Panc1 (cell line): Measurements from ENCODE around the gene CIROP. TPM values are rescaled to one million over a fixed set of nuclear protein-coding genes. Genes with fewer than 3 reads are reported as not detected.

ENCODE experiments used
- ATAC-seq: fragments of 200-7000 bp; cut with Tn5 transposase; 2 replicates; pipeline ENCODE4 v1.9.1; 2020; ENCODE audit warnings: mild to moderate bottlenecking, moderate library complexity
- BruUV-seq: library from RNA; stranded (reverse); fragments of 400-500 nt; replicated peaks from 2 replicates; lab custom pipeline; 2021; lab: Mats Ljungman, UMichigan
- CTCF ChIA-PET: fragments of 300-600 bp; sonication (Branson Sonifier 250); formaldehyde crosslinking; loops from one replicate; lab custom pipeline; 2022; ENCODE audit warnings: antibody characterized with exemption; lab: Charles Lee
- POLR2A ChIA-PET: fragments of 300-600 bp; sonication (Branson Sonifier 250); formaldehyde crosslinking; loops from one replicate; lab custom pipeline; 2022; ENCODE audit warnings: antibody characterized with exemption; lab: Charles Lee
- DNase-seq: peaks from one replicate; pipeline ENCODE4 v3.0.0-alpha.2; 2010; ENCODE audit warnings: low read depth, low spot score
- H3K27ac ChIP-seq: 2 replicates; pipeline ENCODE4 v1.5.1; 2011; ENCODE audit warnings: mild to moderate bottlenecking, low read length, inconsistent platforms
- H3K27me3 ChIP-seq: fragments of 200-500 bp; sonication (Bioruptor generic); 2 replicates; pipeline ENCODE4 v1.6.0; 2014; ENCODE audit warnings: low read length, inconsistent platforms; ENCODE audit not compliant: control insufficient read depth, insufficient read depth
- H3K36me3 ChIP-seq: fragments of 200-500 bp; sonication (Bioruptor generic); 2 replicates; pipeline ENCODE4 v1.5.1; 2014; ENCODE audit warnings: inconsistent platforms, mild to moderate bottlenecking, low read length, moderate library complexity; ENCODE audit not compliant: control insufficient read depth, insufficient read depth
- H3K4me1 ChIP-seq: 2 replicates; pipeline ENCODE4 v1.5.1; 2011; ENCODE audit warnings: inconsistent platforms, mild to moderate bottlenecking, low read length, moderate library complexity; ENCODE audit not compliant: control insufficient read depth, insufficient read depth
- H3K4me3 ChIP-seq, 2 experiments: 2 replicates each; pipeline ENCODE4 v1.5.1; 2011 to 2012; ENCODE audit warnings: low read depth in 2 of 2, low read length in 2 of 2, mild to moderate bottlenecking in 2 of 2, inconsistent platforms in 1 of 2, moderate library complexity in 1 of 2
- H3K9me3 ChIP-seq: fragments of 200-500 bp; sonication (Bioruptor generic); 2 replicates; pipeline ENCODE4 v1.5.1; 2014; ENCODE audit warnings: low read depth, mild to moderate bottlenecking, inconsistent platforms, low read length, moderate library complexity; ENCODE audit not compliant: control insufficient read depth, insufficient read depth
- CTCF ChIP-seq: fragments of 450-650 bp; IDR thresholded peaks from 2 replicates; pipeline ENCODE4 v1.5.1; 2017; ENCODE audit warnings: mild to moderate bottlenecking
- POLR2AphosphoS5 ChIP-seq: IDR thresholded peaks from 2 replicates; pipeline ENCODE4 v1.6.1; 2012; ENCODE audit warnings: mild to moderate bottlenecking, low read depth, low read length, moderate library complexity
- REST ChIP-seq, 2 experiments: IDR thresholded peaks; 2 replicates each; pipeline ENCODE4 v1.6.1; 2011 to 2012; ENCODE audit warnings: low read depth in 2 of 2, control low read depth in 1 of 2, low read length in 1 of 2, mild to moderate bottlenecking in 1 of 2, moderate library complexity in 1 of 2; ENCODE audit not compliant: insufficient read depth in 1 of 2
- TCF7L2 ChIP-seq: IDR thresholded peaks from 2 replicates; pipeline ENCODE4 v1.6.1; 2011; ENCODE audit warnings: mild to moderate bottlenecking, low read depth, low read length, inconsistent platforms
- in situ Hi-C: cut with HindIII; loops from 2 replicates; pipeline ENCODE4 v1.10.0; 2016; ENCODE audit warnings: low sequenced_read_pairs, low pct_unique_long_range_greater_than_20kb
- intact Hi-C: fragments of 100-400 bp; cut with micrococcal nuclease; formaldehyde crosslinking; loops from one replicate; pipeline ENCODE4 v1.10.0; 2022; ENCODE audit not compliant: unreplicated experiment
- total RNA-seq: library from RNA; stranded (reverse); gene quantifications from one replicate; pipeline ENCODE4 v1.2.1, GENCODE V29; 2021; ENCODE audit not compliant: unreplicated experiment

CIROP gene
- total RNA-seq, 1 experiment from 2014 or later, result not detected

- ChIA-PET POLR2A (no interaction called here), CTCF (interaction anchor here (1.0 to 2.2 kb wide), 3 partner anchors 9 to 65 kb away, joined by 3 to 21 read pairs (median 15); partner anchors contain the start of gene PSMB11)
- in situ Hi-C loops, result no loop called here
- TF ChIP-seq TCF7L2 (no peak), CTCF (no peak), POLR2AphosphoS5 (no peak), REST (IDR thresholded peaks at IDR 0.05; ENCODE audit: insufficient read depth in 1 of 2, low read depth in 2 of 2, low read length in 1 of 2) (no peak)
- DNase-seq (no peak), ATAC-seq (no peak)
- Histone ChIP-seq H3K36me3 (no peaks in the 10 kb centered on the region), H3K27ac (no peak overlapping the region), H3K27me3 (no peaks in the 10 kb centered on the region), H3K4me1 (no peaks in the 10 kb centered on the region; the same call in 1 of the 2 replicates), H3K9me3 (no peaks in the 10 kb centered on the region), H3K4me3 (no peak overlapping the region)
- no TSS peak for BruUV-seq
- intact Hi-C loops, result no loop called here
Measured at GRCh38 chr14:23051141-23052057, 53.4 kb downstream of the CIROP start.

Other genes starting within 250 kb of the CIROP start
- gene LRP10, start 233.2 kb downstream of the CIROP start, total RNA-seq, result 78.3 TPM
- 0.18 TPM for gene REM2, start 221.8 kb downstream of the CIROP start, total RNA-seq
- gene RBM23, start 185.8 kb downstream of the CIROP start, total RNA-seq, result 47.2 TPM
- 108 TPM for gene PRMT5, start 175.6 kb downstream of the CIROP start, total RNA-seq
- gene HAUS4, start 147.9 kb downstream of the CIROP start, total RNA-seq, result 25.7 TPM
- gene AJUBA, start 122.4 kb downstream of the CIROP start, total RNA-seq, result 50.2 TPM
- gene C14orf93, start 94.8 kb downstream of the CIROP start, total RNA-seq, result 5.6 TPM
- 149 TPM for gene PSMB5, start 70.1 kb downstream of the CIROP start, total RNA-seq
- gene PSMB11, start 62.8 kb downstream of the CIROP start, total RNA-seq, result not detected
- 9.0 TPM for gene CDH24, start 47.5 kb downstream of the CIROP start, total RNA-seq
- 162 TPM for gene ACIN1, start 9.9 kb downstream of the CIROP start, total RNA-seq
- 39.6 TPM for gene C14orf119, start 9.5 kb downstream of the CIROP start, total RNA-seq
- not detected for gene CEBPE, start 14.3 kb upstream of the CIROP start, total RNA-seq
- gene SLC7A8, start 78.7 kb upstream of the CIROP start, total RNA-seq, result 0.90 TPM
- gene RNF212B, start 132.9 kb upstream of the CIROP start, total RNA-seq, result not detected
- gene HOMEZ, start 181.1 kb upstream of the CIROP start, total RNA-seq, result 7.6 TPM
- 8.8 TPM for gene PPP1R3E, start 197.9 kb upstream of the CIROP start, total RNA-seq
- 18.9 TPM for gene BCL2L2, start 201.8 kb upstream of the CIROP start, total RNA-seq
- gene PABPN1, start 216.5 kb upstream of the CIROP start, total RNA-seq, result 159 TPM
- gene SLC22A17, start 247.9 kb upstream of the CIROP start, total RNA-seq, result 3.2 TPM